NCI-H1436 (cell line): ENCODE data around the gene RYR2.
"Not testable (repeated sequence)": the region's sequence is repeated elsewhere in the genome, so short reads cannot be mapped to it uniquely, and the experiment has no call there.

ENCODE experiments used
- DNase-seq: peaks from one replicate; lab custom pipeline; 2025; lab: John Stamatoyannopoulos, UW

Gene RYR2

GRCh38 chr1:237145379-237146135 lies 103.6 kb downstream of the RYR2 start:
- DNase-seq = no peak

- no peak for DNase-seq
Observed at GRCh38 chr1:237146241-237146640, 104.3 kb downstream of the RYR2 start.

- no peak for DNase-seq
Observed at GRCh38 chr1:237149857-237150256, 107.9 kb downstream of the RYR2 start.

- DNase-seq = not testable (repeated sequence)
Observed at GRCh38 chr1:237151979-237152378, 110.0 kb downstream of the RYR2 start.

- DNase-seq = no peak
Observed at GRCh38 chr1:237152506-237153335, 110.7 kb downstream of the RYR2 start.

- no peak for DNase-seq
Observed at GRCh38 chr1:237154157-237154556, 112.2 kb downstream of the RYR2 start.

GRCh38 chr1:237164406-237165352 lies 122.7 kb downstream of the RYR2 start:
- DNase-seq = no peak

- DNase-seq = no peak
Observed at GRCh38 chr1:237166086-237166485, 124.1 kb downstream of the RYR2 start.

GRCh38 chr1:237166593-237167101 lies 124.7 kb downstream of the RYR2 start:
- DNase-seq = no peak

GRCh38 chr1:237170149-237170548 lies 128.2 kb downstream of the RYR2 start:
- no peak for DNase-seq

GRCh38 chr1:237171454-237172117 lies 129.6 kb downstream of the RYR2 start:
- DNase-seq = no peak

GRCh38 chr1:237172118-237172485 lies 130.1 kb downstream of the RYR2 start:
- no peak for DNase-seq

GRCh38 chr1:237179503-237179902 lies 137.5 kb downstream of the RYR2 start:
- no peak for DNase-seq

GRCh38 chr1:237180256-237180655 lies 138.3 kb downstream of the RYR2 start:
- DNase-seq = no peak

- DNase-seq = no peak
Observed at GRCh38 chr1:237181743-237182317, 139.8 kb downstream of the RYR2 start.

- DNase-seq = no peak
Observed at GRCh38 chr1:237183963-237184540, 142.1 kb downstream of the RYR2 start.

GRCh38 chr1:237186675-237187074 lies 144.7 kb downstream of the RYR2 start:
- DNase-seq = no peak

GRCh38 chr1:237187842-237188241 lies 145.9 kb downstream of the RYR2 start:
- DNase-seq = no peak

GRCh38 chr1:237191403-237191802 lies 149.4 kb downstream of the RYR2 start:
- DNase-seq = no peak
